Sigmoid colon (tissue), 4 donors: ENCODE measurements around the gene BRF1.

Experiments
- EP300 ChIP-seq, 4 donors: sonication (generic); formaldehyde crosslinking; IDR thresholded peaks; one replicate each; pipeline ENCODE4 v1.6.1; 2017; ENCODE audit warnings: antibody characterized with exemption in 4 of 4
- POLR2AphosphoS5 ChIP-seq, 4 donors: sonication (generic); formaldehyde crosslinking; IDR thresholded peaks; one replicate each; pipeline ENCODE4 v1.6.1; 2017; ENCODE audit warnings: antibody characterized with exemption in 4 of 4
- TF ChIP-seq, protein P1 (sequence below), 4 experiments: fragments of 450-650 bp in 3 of 4; fragments of 200-600 bp in 1 of 4; IDR thresholded peaks; one replicate each; pipeline ENCODE4 v1.5.1; 2016 to 2019; ENCODE audit warnings: antibody characterized with exemption in 4 of 4, mild to moderate bottlenecking in 3 of 4, moderate library complexity in 2 of 4

DNA sequence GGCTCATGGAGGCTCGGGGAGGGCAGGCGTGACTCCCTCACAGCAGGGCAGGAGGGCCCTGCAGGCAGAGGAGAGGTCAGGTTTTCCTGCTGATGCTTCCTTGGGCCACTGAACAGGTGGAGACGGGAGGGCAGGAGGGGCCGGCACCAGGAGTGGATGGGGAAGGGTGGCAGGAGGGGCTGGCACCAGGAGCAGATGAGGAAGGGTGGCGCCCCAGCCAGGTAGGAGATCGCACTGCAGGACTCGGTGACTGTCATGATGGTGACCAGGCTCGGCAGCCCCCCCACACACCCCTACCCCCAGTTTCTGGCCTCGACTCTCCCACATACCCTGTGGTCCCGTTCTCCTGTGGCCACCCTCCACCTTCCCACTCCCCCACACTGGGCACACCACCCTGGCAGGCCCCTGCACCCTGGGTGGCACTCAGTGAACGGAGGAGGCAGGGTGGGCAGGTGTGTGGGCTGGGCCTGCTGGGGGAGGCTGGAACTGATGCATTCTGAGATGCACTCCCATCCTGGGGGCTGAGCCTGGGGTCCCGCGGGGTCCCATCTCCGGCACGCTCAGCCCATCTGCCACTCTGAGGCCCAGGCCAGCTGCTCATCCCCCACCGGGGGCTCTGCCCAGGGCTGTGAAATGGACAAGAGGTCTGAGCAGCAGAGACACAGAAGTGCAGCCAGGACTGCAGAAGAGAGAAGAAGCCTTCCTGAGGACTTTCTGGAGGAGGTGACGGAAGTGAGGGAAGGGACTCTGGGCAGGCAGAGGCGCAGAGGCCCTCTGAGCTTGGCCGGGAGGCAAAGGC, 122.5 kb downstream of the BRF1 start:
- TF ChIP-seq, protein P1, sequence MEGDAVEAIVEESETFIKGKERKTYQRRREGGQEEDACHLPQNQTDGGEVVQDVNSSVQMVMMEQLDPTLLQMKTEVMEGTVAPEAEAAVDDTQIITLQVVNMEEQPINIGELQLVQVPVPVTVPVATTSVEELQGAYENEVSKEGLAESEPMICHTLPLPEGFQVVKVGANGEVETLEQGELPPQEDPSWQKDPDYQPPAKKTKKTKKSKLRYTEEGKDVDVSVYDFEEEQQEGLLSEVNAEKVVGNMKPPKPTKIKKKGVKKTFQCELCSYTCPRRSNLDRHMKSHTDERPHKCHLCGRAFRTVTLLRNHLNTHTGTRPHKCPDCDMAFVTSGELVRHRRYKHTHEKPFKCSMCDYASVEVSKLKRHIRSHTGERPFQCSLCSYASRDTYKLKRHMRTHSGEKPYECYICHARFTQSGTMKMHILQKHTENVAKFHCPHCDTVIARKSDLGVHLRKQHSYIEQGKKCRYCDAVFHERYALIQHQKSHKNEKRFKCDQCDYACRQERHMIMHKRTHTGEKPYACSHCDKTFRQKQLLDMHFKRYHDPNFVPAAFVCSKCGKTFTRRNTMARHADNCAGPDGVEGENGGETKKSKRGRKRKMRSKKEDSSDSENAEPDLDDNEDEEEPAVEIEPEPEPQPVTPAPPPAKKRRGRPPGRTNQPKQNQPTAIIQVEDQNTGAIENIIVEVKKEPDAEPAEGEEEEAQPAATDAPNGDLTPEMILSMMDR (IDR thresholded peaks at IDR 0.05), result no peak
- TF ChIP-seq POLR2AphosphoS5 (IDR thresholded peaks at IDR 0.05), result no peak
- no peak for TF ChIP-seq EP300 (IDR thresholded peaks at IDR 0.05)
